GM08714 (cell line): ENCODE results near the gene LDB2.

Source experiments
- H3K4me3 ChIP-seq: fragments of 200-500 bp; sonication (Bioruptor generic); 2 replicates; pipeline ENCODE4 v1.5.1; 2014; ENCODE audit warnings: mild to moderate bottlenecking, low read length, inconsistent platforms
- ZNF274 ChIP-seq: IDR thresholded peaks from 2 replicates; pipeline ENCODE4 v1.6.1; 2012; ENCODE audit warnings: mild to moderate bottlenecking, low read depth, low read length

Gene LDB2

DNA sequence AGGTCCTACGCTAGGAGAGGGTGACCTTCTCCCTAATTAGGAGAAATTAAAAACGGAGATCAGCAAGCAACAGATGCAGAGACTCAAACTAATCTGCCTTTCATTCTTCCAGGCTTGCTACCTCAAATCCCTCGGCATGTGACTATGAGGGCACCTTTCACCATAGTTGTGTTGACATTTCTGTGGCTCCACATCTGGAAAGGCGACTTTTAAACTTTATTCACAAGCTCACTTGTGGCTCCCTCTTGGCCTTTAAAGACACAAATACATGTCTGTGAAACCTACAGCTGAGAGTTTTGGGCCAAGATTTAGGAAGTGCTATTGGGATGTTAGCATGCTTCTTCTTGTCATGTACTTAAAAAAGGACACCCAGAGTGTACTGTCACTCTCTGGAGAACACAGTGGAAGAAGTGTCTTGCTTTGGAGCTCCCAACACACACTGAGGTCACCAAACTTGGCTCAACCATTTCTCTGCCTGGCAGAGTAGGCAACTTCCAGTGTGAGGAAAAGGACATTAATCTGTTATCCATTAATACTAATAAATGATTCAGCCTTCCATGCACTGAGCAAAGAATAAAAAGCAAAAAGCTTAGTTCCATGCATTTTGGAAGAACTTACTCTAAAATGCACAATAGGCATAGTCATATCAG is 60.1 kb downstream of the LDB2 start:
- H3K4me3 ChIP-seq = no peak overlapping the region
- TF ChIP-seq ZNF274 = no peak

DNA sequence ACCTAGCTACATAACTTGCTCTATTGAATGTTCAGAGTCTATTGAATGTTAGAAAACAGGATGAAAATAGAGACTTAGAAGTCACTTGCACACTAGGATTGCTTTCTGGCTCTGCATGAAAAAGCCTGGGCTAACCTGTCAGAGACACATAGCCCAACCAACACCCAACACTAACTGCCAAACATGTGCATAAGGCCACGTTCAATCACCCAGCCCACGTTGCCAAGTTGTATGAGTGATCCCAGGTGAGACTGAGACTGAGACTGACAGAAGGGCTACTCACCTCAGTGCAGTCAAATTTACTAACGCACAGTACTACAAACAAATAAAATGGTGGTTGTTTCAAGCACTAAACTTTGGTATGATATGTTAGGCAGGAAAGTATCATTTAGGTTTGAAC is 61.0 kb downstream of the LDB2 start:
- no peak for TF ChIP-seq ZNF274

DNA sequence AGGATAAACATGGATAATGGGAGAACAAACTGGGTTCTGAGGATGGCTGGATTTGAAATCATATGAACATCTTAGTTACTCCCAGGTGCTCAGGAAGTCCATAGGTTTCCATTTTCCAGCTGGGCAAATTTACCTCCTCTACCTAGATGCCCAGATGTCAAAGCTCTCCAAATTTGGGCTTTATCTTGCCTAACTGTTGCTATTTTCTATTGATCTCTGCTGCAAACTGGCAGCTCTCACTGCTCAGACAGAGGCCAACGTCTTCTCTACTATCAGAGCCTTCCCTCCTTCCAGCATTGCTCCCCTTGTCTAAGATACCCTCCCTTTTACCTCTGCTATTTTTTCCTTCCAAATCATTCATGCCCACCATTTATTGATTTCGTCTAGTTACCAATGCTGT is 62.1 kb downstream of the LDB2 start:
- TF ChIP-seq ZNF274 = no peak
- H3K4me3 ChIP-seq = no peak overlapping the region

More for the DNA sequence above, 61.0 kb downstream of the LDB2 start:
- no peak overlapping the region for H3K4me3 ChIP-seq

DNA sequence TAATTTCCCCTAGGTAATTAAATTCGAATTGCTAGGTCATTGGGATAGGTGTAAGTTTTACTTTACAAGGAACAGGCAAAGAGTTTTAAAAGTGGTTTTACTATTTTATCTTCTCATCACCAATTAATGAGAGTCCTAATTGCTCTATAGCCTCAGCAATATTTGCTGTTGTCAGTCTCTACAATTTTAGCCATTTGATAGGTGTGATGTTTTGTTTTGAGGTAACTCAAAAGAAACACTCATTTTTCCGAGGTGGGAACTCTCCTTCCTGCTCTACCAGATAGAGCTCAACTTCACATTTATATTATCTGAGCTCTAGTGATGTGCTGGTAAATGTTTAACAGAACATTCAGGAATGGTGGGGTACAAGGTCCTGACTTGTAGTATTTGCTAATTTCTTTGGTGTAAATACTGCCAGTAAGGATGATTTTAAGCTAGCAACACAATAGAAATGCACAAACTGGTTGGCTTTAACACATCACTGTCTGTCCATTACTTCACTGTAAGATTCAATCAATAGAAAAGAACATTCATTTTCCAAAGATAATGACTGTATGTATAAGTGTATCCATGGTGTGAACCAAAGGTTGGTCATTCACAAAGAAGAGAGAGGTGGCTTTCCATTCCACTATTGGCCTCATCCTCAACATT is 62.7 kb downstream of the LDB2 start:
- H3K4me3 ChIP-seq = no peak overlapping the region
- TF ChIP-seq ZNF274 = no peak

DNA sequence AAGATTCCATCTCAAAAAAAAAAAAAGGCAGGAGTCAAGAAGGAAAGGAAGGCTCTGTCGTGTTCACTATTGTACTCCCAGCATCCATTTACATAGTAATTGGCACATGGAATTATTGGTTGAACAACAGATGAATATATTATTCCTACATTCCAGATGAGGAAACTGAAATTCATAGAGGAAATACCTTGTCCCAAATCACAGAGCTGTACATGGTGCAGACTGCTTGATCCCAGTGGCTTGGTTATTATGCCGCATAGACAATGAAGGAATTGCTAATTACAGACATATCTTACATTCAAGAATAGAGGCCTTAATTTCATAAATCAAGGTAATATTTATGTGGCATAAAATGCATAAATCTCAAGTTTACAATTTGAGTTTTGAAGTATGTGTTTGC is 63.6 kb downstream of the LDB2 start:
- no peak for TF ChIP-seq ZNF274
- H3K4me3 ChIP-seq = no peak overlapping the region

DNA sequence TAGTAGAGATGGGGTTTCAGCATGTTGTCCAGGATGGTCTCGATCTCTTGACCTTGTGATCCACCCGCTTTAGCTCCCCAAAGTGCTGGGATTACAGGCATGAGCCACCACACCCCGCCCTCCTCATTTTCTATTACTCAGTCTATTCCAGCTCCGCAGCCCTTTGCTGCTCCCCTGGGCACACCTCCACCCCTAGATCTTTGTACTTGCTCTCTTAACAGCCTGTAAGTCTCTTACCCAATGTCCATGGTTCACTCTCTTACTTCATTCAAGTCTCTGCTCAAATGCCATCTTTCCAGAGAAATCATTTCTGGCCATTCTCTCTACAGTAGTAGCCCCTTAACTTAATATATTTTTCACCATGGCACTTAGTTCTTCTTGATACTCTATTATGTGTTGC is 64.7 kb downstream of the LDB2 start:
- no peak for TF ChIP-seq ZNF274
- H3K4me3 ChIP-seq = no peak overlapping the region

DNA sequence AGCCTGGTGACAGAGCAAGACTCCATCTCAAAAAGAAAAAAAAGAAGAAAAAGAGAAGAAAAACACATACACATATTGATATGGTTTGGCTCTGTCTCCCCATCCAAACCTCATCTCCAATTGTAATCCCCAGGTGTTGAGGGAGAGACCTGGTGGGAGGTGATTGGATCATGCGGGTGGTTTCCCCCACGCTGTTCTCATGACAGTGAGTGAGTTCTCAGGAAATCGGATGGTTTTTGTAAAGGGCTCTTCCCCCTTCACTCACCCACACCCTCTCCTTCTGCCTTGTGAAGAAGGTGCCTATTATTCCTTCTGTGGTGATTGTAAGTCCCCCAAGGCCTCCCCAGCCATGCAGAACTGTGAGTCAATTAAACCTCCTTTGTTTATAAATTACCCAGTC is 68.4 kb downstream of the LDB2 start:
- no peak overlapping the region for H3K4me3 ChIP-seq
- no peak for TF ChIP-seq ZNF274

DNA sequence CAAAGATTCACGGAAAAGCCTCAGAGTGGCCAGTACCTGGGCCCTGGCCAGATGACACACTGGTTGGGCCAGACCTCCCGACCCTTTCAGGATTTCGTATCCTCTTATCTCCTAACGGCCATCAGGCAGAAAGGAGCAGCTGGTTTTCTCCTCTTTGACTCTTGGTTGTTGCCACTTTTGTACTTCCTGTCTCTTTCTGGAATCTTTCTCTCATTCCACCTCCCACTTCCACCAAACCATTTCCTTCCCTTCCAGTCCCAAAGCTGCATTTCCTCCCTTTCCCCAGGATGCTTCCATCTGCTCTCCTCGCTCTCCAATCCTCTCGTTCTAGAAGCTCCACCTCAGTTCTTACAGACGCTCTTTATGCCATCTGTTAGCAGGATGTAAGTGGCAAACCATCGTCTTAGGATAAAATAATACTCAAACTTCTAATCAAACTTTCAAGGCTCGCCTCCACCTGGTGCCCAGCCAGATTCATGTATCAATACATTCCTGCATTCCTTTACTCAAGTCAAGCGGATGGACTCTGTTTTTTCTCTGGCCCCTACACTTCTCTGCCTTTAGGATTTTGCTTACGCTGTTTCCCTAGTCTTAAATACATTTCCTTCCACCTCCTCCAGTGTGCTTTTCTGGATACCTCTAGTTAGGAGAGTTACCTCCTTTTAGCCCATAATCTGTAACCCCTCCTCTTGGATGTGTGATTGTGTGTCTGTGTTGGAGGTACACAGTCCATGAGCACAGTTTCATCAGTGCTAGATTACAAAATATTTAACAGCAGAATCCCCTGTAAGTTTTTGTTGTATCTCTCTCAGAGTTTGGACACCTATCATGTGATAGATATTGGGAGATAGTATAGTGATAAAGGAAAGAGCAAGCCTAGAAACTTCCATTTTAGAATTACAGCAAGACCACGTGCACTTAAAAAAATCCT is 70.4 kb downstream of the LDB2 start:
- no peak overlapping the region for H3K4me3 ChIP-seq
- no peak for TF ChIP-seq ZNF274

DNA sequence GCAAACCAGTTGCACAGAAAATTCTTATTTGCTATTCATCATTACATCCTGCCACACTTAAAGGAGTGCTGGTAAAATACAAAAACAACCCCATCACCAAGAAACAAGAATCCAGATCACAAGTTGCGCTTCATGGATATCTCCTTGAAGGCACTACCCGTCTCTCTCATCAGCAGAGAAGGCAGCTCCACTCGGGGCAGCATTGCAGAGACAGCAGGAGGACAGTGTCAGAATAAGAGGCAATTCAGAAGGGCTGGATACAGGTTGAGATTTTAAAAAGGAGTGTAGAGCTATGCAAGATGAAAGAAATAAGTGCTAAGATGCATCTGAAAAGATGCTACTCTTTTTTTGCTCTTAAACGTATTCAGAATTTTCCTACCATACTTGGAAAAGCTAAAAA is 71.4 kb downstream of the LDB2 start:
- no peak overlapping the region for H3K4me3 ChIP-seq

DNA sequence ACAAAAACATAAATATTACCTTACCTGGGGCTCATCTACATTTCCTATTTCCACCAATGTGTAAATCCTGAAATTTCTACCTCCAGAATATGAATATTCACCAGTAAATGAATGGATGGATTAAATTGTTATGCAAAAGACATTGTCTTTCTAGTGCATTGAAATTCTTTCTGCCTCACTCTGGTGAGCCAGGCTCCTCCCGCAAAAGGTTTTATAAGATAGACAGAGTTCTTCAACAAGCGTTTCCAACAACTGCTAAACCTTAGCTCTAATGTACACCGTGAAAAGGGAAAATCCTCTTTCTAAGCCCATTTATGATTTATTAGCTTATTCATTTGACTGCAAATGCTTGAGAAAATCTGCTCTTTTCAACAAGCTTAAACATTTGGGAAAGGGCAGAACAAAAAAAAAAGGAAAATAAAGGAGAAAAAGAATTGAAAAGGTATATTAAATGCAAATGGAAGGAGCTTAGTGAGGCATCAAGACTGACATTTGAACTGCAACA is 72.0 kb downstream of the LDB2 start:
- H3K4me3 ChIP-seq = no peak overlapping the region
- no peak for TF ChIP-seq ZNF274

More for the DNA sequence above, 71.4 kb downstream of the LDB2 start:
- TF ChIP-seq ZNF274 = no peak

DNA sequence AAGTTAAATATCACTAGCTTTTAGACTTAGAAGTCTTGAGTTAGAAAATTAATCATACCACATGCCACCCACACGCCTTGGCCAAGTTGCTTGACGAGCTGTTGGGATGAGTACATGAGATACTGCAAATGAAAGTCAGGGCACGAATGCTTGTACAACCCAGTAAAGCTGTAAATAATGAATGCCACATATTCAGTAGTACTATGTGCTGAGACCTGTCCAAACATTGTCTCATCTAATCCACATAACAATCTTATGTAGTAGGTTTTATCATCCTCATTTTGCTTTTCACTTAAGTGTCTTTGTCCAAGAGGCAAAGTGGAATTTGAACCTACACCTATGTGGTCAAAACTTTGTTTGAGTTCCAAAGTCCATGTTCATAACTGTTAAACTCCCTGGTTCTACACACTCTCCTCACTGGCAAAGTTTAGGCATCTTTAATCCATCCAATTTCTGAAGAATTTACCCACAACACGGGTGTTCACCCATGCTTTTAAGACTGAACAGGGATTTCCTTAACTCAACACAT is 74.1 kb downstream of the LDB2 start:
- no peak for TF ChIP-seq ZNF274
- H3K4me3 ChIP-seq = no peak overlapping the region

DNA sequence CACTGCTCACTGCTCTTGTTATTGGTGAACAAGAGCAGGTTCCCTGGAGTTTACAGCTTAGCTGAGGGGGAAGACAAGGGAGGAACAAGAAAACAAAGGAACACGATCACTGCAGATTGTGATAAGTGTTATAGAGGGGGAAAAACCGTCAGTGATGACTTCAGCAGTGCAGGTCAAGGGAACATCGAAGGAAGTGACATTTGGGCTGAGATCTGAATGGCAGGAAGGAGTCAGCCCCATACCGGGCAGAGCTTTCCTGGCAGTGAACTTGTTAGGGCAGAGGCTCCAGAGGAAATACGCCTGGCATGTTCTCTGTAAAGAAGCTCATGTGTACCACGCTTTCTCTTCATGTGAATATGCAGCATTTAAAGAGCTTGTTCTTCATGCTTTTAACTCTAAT is 78.1 kb downstream of the LDB2 start:
- no peak overlapping the region for H3K4me3 ChIP-seq
- no peak for TF ChIP-seq ZNF274

DNA sequence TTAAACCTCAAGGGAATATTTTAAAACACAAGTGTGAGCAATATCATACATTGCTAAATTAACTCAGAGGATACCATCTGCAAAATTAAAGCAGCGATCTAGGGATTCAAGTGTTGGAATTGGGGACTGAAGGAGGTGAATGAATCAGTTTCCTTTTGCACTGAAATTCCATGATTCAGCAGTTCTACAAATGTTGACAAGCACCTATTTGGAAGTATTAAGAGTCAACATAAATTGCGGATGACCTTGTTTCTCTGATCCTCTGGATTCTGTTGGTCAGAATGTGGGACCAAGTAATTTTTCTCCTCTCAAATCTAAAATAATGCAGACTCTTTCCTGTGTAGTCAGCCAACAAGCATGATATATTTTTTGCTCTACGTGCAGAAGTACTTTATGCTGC is 78.8 kb downstream of the LDB2 start:
- no peak for TF ChIP-seq ZNF274
- H3K4me3 ChIP-seq = no peak overlapping the region

DNA sequence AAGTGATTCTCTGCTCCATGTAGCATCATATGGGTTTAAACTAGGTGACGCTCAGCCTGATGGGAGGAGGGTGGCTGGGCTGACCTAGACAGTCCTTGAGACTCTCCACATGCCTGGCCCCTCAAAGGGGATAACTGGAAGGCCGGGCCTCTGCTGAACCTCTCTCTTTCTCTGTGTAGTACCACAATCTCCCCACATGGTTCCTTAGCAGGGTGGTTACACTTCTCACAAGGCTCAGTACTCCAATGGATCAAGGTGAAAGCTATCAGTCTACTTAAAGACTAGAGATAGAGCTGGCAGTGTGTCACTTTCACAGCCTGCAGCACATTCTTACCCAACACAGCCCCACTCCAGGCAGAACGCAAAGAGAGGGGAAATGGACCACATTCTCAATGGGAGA is 80.4 kb downstream of the LDB2 start:
- H3K4me3 ChIP-seq = no peak overlapping the region
- no peak for TF ChIP-seq ZNF274
